Measurements from ENCODE around the gene ASCC1. TPM values are rescaled to one million over a fixed set of nuclear protein-coding genes. Genes with fewer than 3 reads are reported as not detected.

ASCC1 gene
- total and polyA plus RNA-seq, 2 of the 13 experiments (the other 11 are each of a cell fraction or from before 2014, with no cell fraction given), result 21.6 to 30.1 TPM

DNA sequence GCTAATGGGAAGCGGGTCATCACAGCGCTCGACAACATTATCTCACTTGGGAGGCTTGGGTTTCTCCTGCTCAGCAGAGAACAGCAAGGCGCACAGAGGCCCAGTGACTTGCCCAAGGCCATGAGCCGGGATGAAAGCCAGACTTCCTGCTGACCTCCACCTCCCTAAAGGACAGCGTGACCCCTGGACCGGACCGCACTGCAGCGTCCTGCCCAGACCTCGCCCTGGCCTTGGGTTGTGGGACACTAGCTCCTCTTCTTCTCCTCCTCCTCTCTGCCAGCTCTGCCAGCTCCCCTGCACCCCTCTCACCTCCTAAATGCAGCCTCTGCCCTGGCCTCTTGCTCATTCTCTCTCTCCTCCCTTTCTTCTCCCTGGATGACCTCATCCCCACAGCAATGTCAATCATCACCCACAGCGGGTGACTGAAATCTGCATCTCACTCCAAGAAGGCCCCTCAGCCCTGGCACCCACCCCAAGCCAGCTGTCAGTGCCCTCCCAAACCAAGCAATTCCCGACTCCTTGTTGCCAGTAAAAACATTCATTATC, 147.1 kb downstream of the ASCC1 start (continued):
- TF ChIP-seq ZSCAN21 (CRISPR knock-in tag; IDR thresholded peaks at IDR 0.05; ENCODE audit: borderline replicate concordance) (0 out of 2 replicates have a peak, but pooled peaks have one; percentile 48), GTF3A (CRISPR knock-in tag; conservative IDR thresholded peaks at IDR 0.05) (no peak), TCF7 (IDR thresholded peaks at IDR 0.05; ENCODE audit: low read depth) (peak; percentile 31; the same call in 1 of the 2 replicates), MTF1 (CRISPR knock-in tag; IDR thresholded peaks at IDR 0.05) (no peak), TBL1XR1 (IDR thresholded peaks at IDR 0.05; ENCODE audit: borderline replicate concordance, low read length, partially characterized antibody) (no peak), ZNF460 (CRISPR knock-in tag; IDR thresholded peaks at IDR 0.05; ENCODE audit: borderline replicate concordance) (no peak), STAT5B (CRISPR knock-in tag; IDR thresholded peaks at IDR 0.05) (no peak), NAIF1 (CRISPR knock-in tag; IDR thresholded peaks at IDR 0.05; ENCODE audit: borderline replicate concordance) (no peak), ZKSCAN1 (IDR thresholded peaks at IDR 0.05; ENCODE audit: low read length) (no peak), MLLT10 (CRISPR knock-in tag; IDR thresholded peaks at IDR 0.05) (no peak), ZNF577 (CRISPR knock-in tag; IDR thresholded peaks at IDR 0.05; ENCODE audit: borderline replicate concordance, low read depth) (no peak), ZBED4 (CRISPR knock-in tag; IDR thresholded peaks at IDR 0.05; ENCODE audit: borderline replicate concordance) (peak; percentile 64; the same call in 1 of the 2 replicates), MBD4 (IDR thresholded peaks at IDR 0.05; ENCODE audit: borderline replicate concordance, low read length) (no peak), TOPORS (CRISPR knock-in tag; IDR thresholded peaks at IDR 0.05) (no peak), SP2 (CRISPR knock-in tag; IDR thresholded peaks at IDR 0.05) (no peak), ZNF547 (CRISPR knock-in tag; IDR thresholded peaks at IDR 0.05) (peak; percentile 64; the same call in 1 of the 2 replicates), HDAC1 (CRISPR knock-in tag; IDR thresholded peaks at IDR 0.05) (peak; percentile 64), HNRNPUL1 (IDR thresholded peaks at IDR 0.05; ENCODE audit: low read depth, low read length) (no peak), BRD4 (CRISPR knock-in tag; IDR thresholded peaks at IDR 0.05) (no peak), ZNF44 (CRISPR knock-in tag; IDR thresholded peaks at IDR 0.05) (no peak), KDM2A (CRISPR knock-in tag; IDR thresholded peaks at IDR 0.05; ENCODE audit: borderline replicate concordance, low read depth) (no peak; the same call in 1 of the 2 replicates), RAD51 (IDR thresholded peaks at IDR 0.05; ENCODE audit: borderline replicate concordance) (no peak), HMGA1 (CRISPR knock-in tag; conservative IDR thresholded peaks at IDR 0.05) (no peak), ARNT (IDR thresholded peaks at IDR 0.05) (no peak), GATAD2A (CRISPR knock-in tag; IDR thresholded peaks at IDR 0.05) (peak; percentile 85), XRCC5 (optimal IDR thresholded peaks at IDR 0.05; ENCODE audit: low read length) (peak; percentile 58), MED8 (CRISPR knock-in tag; IDR thresholded peaks at IDR 0.05; ENCODE audit: insufficient replicate concordance) (no peak), MXD3 (CRISPR knock-in tag; IDR thresholded peaks at IDR 0.05) (no peak)
- TF ChIP-seq, protein P1, sequence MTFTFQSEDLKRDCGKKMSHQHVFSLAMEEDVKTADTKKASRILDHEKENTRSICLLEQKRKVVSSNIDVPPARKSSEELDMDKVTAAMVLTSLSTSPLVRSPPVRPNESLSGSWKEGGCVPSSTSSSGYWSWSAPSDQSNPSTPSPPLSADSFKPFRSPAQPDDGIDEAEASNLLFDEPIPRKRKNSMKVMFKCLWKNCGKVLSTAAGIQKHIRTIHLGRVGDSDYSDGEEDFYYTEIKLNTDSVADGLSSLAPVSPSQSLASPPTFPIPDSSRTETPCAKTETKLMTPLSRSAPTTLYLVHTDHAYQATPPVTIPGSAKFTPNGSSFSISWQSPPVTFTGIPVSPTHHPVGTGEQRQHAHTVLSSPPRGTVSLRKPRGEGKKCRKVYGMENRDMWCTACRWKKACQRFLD (CRISPR knock-in tag; IDR thresholded peaks at IDR 0.05; ENCODE audit: borderline replicate concordance), result no peak

Data from HepG2 (cell line).